Kidney glomerular epithelial cell (primary cell): Measurements from ENCODE around the gene DEFB114.
"Not testable (repeated sequence)": the region's sequence is repeated elsewhere in the genome, so short reads cannot be mapped to it uniquely, and the experiment has no call there.

ENCODE experiments used
- DNase-seq: peaks from one replicate; lab custom pipeline; 2025; lab: John Stamatoyannopoulos, UW

DEFB114 gene, protein sequence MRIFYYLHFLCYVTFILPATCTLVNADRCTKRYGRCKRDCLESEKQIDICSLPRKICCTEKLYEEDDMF

DNA sequence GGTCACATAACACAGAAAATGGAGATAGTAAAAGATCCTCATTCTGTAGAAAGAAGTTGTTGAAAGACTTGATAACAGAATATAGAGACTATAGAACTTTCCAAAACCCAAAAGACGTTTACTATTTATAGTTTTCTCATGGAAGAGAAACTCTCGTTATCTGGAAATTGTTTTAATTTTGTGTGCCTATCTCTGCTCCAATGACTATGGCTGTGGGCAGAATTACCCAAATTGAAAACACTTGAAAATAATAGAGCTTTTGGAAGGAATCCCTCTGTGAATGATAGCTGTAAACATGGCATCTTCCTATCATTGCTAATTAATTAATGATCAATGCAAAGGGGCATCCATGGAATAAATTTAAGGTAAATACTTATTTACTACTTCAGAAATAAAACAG lies at the start of gene DEFB114:
Gene DEFB114 (minus strand): TSS at position 101 of the 400 bp plus-strand sequence. CDS start 59 bp downstream, at position 42.
- no peak for DNase-seq

DNA sequence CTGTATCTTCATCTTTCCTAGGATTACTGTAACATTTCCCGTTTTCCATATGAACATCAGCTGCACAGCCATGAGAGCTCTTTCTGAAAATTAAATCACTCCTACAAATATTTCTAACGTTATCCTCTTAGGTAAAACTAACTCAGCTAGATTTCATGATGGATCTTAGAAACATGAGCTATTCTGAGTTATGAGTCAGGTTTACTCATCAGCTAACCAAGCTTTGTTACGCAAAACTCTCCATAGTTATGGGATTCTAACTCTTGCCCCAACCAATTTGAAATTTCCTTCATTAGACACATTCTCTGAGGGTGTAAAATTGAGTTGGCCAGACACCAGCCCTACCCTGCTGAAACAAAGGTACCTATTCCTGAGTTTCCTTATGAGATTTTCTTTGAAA lies 43.9 kb upstream of the DEFB114 start:
- no peak for DNase-seq

DNA sequence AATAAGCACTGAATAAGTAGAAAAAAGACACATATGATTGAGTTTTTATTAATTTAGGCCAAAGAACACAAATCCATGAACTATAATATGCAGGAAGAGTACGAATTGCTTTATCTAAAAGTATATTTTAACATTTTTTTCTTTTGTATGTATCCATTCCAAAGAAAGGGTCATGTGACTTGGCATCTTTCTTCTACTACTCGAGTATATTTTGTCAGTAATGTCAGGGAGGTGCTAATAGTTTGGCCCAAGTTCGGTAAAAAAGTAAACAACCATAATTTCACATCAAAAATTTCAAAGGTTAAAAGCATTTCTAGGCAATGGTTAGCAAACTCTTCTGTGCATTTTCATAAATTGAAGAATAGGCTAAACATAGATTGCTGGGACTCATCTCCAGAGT lies 39.2 kb upstream of the DEFB114 start:
- no peak for DNase-seq

DNA sequence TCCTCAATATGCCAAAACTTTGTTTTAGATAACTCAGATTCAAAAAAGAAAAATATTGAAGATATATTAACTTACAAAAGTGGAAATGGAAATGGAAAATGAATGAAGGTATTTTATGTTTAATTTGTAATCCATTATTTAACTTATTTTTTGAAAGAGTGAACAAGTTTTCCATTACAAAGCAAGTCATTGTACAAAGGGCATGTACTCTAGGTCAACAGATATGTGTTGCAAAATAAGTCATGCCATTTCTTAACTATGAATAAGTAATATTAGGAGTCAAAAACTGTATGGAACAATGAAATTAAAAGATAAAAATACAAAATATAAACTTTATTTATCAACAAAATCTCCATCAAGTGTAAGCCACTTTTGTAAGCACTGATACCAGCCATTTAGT lies 31.3 kb upstream of the DEFB114 start:
- no peak for DNase-seq

DNA sequence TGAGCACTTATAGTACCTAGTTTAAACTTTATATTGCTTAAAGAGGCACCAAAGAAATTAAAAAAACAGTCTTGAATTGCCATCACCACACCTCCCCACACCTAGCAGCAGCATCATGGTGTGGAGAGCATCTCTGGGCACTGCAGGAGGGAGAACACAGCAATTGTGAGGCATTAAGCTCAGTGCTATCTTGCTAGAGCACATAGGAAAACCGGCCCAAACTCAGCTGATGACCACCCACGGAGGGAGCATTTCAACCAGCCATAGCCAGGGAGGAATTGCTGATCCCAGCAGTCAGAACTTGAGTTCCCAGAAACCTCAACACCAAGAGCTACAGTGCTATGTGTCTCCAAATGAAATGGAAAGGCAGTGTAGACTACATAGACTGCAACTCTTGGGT lies 24.9 kb upstream of the DEFB114 start:
- DNase-seq = no peak

DNA sequence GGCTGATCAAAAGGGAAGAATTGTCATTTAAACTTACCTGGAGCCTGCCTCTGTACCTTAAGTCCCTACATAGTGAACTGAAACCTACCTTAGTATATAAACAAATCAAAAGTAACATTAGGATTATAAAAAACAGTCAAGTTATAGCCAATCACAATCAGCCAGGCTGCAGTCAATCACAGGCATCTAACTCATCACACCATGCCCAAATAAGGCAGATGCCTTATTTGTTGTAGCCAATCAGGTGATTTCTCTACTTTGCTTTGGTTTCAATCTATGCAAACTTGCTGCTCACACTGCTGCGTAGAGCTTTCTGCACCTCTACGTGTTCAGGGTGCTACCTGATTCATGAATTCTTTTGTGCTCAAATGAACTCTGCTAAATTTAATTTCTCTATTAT lies 23.8 kb upstream of the DEFB114 start:
- DNase-seq = no peak

DNA sequence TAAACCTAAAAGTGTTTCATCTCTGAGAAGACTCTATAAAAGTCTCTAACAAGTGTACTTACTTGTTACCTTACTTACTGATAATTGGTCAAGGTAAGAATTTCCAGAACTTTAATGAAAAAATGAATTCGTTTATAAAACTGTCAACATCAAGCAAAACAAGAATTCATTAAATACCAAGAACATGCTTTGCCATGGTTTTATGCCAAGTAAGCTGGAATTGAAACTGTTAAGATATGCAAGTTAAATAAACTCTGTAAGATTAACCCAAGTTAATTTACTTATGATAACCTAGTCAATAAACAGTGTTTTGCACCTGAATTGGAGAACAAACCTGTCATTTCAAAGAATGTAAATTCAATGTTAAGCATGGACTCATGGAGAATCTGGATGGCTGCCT lies 22.6 kb upstream of the DEFB114 start:
- DNase-seq = no peak

DNA sequence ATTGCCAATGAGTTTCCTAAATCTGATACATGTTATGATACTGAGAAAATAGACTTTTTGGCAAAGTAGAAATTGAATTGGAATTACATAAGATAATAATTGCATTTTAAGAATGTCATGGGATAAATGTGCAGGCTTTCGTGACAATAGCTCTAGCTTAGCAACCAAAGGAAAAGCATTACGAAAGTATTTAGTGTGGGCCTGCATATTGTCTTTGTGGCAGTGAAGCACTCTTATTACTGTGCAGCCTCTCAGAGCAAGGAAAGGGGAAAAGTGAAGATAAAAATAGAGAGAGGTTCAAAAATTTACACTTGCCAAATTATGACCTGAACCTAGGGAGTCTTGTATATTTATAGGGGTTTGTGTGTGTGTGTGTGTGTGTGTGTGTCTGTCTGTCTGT lies 18.1 kb upstream of the DEFB114 start:
- DNase-seq = no peak

DNA sequence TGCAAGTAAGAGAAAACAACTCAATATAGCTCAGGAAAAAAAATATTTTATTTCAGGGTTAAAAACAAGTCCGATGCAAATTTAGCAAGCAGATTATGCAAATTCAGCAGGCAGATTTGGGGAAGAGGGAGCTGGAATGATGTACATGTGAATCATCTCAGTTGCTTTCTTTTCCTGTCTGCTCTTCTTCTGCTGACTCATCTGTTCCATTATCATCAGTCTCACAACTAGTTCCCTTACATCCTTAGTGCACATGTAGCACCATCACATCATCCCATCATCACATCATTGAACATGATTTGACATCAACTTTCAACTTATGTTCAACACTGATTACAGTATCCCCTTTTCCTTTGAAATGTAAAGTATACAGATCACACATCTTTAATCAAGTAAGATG lies 16.9 kb upstream of the DEFB114 start:
- DNase-seq = no peak

DNA sequence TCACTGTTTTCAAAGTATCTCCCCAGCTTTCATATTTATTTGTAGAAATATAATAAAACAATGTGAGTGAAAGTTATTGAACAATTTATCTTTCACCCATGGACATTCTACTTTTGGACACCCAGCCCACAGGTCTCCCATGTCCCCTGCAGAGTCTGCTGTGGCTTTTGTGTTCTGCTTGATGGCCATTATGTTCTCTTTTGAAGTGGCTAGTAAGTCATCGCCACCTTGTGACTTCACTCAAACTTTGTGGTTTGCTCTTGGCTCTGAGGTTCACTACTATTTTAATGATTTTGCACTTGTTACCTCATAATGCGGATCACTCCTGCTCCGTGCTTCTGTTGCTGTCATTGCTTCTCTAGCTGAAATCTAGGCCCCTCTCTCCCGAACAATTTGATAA lies 15.6 kb upstream of the DEFB114 start:
- no peak for DNase-seq

DNA sequence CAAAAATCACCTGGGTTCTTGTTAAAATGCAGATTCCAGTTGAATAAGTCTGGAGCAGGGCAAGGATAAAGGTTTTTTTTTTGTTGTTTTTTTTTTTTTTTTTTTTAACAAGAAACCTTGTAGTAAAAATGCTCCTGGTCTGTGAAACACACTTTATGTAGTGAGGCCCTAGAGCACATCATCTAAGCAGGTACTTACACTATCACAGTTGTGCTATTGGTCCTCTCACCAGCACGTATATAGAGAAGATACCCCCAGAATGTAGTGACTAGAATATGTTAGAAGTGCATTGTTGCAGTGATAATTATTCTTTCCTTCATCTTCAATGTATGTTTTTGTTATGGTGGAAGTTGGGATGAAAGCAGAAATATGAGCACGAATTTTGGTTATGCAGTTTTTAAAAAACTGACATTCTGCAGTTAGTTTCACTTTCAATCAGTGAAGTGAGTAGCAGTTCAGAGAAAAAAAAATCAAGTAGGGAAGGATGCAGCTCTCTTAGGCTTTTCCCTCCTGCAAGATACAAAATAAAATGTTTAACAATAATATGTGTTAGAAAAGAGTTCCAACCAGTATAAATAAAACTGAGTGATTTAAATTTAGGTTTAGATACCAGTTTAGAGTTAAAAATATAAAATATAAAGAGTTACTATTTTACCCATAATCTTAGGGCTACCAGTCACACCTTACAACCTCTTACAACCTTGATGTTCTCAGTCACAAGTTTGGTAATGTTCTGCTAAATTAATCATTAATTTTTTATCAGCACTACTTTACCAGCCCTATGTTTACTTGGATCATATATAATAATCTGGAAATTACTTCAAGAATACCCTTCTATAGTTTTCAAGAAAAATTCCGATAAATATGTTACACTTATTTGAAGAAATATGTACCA lies 14.6 kb upstream of the DEFB114 start:
- DNase-seq = no peak

DNA sequence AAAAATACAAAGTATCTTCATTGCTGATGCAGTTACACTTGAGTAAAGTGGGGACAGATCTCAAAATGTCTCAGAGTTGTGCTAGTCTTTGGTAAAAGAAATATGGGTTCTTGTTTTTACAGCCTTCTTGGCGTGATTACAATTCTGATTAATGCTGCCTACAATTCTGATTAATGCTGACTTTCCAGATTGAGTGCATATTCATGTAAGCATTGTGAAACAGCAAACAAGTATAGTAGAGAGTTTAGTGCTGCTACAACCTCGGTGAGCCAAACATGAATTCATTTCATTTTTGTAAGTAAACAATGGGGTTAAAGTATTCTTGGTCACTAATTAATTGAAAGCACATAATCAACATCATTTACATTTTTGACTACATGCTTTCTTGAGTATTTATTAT lies 5.6 kb upstream of the DEFB114 start, which contains the start of gene DEFB113:
Gene DEFB113 (minus strand): TSS at position 21 of the 400 bp plus-strand sequence. CDS start 0 bp downstream, at position 21.
- DNase-seq = no peak

DNA sequence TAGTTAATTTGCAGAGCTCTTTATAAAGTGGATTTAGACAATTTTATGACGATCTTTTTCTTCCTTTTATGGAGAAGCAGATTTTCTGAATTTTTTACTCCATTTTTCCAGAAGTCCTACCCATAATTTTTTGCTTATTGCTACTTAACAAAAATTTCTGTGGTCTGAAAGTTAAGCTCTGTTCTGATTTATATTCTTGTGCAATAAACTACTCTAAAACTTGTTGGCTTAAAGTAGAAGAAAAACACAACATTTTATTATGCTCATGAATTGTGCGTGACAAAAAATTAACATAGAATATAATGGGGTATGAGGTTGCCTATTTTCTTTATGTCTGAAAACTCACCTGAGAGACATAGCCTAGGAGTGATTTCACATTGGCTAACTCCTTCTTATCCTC lies 2.9 kb upstream of the DEFB114 start:
- no peak for DNase-seq

DNA sequence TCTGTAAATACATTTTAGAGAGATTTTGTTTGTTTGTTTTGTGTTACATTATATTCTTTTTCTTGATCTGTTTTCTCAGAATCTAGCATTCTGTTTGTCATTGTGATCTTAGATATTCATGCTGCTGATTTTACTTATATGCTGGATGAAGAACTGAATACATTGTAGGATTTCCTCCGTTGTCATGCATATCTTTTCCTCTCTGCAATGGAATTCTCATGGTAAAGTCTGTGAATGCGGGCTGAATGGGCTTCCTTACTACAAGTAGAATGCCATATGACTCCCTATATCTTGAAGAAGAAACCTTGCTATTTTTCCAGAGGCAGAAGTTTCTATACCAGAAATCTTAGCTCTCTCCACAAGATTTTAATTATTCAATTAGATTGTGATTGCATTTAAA lies 2.4 kb upstream of the DEFB114 start:
- no peak for DNase-seq

DNA sequence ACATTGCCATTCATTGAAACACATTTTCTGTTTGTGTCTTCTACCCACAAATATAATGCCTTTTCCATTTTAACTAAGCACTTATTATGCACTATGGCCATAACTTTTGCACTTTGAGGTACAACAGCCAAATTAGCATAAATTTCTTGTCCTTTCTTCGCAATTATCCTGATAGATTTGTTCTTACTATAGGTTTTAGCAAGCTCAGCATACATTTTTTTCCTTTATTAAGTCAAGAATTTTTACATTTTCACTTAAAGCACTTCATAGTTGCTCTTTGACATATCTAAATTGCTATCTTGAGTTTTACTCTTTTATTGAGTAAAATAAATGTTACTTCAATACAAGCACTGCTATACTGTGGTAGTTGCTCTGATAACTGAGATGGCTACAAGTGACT lies 5.8 kb downstream of the DEFB114 start:
- DNase-seq = no peak

DNA sequence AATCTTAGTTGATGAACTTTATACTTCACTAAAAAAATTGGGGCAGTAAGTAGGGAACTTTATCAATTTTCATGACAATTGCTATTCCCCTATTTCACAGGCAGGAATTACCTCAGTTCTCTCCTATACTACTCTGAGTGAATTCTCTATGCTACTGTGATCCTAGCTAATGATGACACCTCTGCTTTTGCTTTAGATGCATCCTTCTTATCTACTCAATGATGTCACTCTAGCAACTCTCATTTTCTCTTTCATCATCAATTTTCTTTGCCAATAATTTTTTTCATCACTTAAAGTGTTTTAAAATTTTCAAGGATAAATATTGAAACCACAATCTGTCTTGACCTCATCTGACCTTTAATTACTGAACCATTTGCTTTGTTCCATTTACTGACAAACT lies 8.1 kb downstream of the DEFB114 start:
- DNase-seq = no peak

DNA sequence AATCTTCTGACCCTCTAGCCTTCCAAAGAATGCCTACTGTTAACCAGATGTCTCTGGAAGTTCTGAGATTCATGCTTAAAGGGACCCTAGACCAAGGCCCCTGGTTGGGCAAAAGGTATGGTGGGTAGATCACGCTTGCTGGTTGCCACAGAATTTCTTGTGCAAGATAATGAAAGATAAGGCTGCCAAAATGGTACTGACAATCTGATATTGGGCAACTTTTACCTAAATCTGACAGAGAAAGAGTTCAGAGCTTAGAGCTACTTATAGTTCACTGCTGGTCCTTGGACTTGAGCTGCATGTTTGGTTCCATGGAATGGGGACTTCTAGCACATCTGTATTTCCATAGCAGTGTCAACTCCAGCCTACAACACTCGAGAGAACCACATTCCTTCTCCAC lies 12.0 kb downstream of the DEFB114 start:
- DNase-seq = no peak

DNA sequence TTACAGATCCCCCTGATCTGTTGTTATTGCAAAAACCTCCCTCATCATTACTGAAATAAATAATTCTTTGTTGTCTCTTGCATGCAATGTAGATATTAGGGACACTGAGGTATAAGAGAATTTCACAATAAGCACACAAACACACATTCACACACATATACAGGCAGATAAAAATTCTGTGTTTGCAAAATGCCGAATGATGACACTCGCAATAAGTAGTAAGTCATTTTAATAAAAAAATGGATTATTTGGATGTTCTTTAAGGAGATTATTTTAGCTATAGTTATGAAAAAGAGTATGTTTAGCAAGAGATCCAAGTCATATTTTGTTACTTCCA lies 13.6 kb downstream of the DEFB114 start:
- DNase-seq = no peak

DNA sequence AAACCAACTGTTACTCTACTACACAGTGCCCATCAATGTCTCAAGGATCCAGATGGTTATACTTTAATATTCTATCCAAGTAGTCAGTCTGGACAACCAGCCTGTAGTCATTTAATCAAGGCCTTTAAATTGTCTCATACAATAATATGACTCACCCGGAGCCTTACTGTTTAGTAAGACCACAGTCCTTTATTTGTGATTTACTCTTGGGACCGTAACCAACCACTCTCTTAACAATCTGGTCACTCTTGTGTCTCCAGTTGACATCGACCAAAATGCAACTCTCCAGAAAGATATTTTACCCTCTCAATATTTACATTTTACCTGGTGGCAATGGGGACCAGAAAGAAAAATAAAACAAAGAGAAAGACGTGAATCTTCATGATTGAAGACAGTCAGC lies 14.9 kb downstream of the DEFB114 start:
- DNase-seq = no peak

DNA sequence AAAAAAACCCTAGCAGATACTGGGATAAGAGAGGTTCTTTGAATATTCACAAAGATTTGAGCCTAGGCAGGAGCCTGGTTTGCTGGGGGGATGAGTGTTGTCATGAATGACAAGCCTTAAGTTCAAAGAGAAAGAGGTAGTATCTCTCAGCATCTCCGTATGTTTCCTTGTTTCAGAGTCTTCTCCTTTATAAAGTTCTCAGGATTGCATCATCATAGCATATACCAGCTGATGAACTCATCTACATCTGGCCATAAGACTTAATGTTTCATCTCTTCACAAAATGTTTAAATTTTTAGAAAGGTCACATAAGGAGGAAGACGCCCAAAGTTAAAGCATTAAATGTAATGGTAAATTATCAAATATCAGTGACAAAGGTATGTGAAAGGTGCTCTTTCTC lies 17.1 kb downstream of the DEFB114 start:
- no peak for DNase-seq

DNA sequence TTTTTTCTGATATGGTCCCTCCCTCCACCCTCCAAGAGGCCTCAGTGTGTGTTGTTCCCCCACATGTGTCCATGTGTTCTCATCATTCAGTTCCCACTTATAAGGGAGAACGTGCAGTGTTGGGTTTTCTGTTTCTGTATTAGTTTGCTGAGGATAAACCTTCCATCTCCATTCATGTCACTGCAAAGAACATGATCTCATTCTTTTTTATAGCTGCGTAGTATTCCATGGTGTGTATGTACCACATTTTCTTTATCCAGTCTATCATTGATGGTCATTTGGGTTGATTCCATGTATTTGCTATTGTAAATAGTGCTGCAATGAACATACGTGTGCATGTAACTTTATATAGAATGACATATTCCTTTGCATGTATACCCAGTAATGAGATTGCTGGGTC lies 19.9 kb downstream of the DEFB114 start:
- not testable (repeated sequence) for DNase-seq

DNA sequence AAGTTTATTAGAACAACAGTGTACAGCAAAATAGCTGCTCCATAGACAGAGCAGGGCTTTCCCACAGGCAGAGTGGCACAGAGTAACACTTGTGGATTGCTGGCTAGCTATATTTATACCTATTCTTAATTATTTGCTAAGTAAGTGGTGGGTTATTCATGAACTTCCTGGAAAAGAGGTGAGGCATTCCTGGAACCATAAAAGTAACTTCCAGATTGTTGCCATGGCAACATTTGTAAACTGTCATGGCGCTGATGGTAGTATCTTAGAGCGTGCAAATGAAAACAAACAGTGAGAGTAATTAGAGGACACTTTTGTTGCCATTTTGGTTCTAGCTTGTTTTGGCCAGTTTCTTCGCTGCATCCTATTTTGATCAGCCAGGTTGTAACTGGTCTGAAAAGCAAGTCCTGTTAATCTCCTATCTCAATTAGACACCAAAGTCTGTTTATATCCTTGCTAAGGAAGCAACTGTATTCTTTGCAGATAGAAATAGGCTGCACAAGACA lies 23.9 kb downstream of the DEFB114 start:
- no peak for DNase-seq

DNA sequence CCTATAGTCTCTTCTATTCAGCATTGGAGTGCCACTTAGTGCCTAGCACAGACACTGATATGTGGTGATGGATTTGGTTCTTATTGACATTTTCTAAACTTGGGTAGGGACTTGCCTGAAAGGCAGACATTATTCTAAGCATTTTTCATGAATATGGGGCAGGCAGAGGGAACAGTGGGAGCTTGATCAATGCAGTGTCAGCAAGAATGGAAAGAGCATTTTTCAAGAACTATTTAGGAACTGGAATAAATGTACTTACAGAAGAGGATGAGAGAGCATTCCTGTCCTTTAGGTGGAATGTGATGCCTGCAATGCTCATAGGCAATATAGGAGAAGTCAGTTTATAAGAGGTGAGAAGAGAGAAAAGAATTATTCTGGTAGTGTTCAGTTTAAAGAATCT lies 26.2 kb downstream of the DEFB114 start:
- no peak for DNase-seq

DNA sequence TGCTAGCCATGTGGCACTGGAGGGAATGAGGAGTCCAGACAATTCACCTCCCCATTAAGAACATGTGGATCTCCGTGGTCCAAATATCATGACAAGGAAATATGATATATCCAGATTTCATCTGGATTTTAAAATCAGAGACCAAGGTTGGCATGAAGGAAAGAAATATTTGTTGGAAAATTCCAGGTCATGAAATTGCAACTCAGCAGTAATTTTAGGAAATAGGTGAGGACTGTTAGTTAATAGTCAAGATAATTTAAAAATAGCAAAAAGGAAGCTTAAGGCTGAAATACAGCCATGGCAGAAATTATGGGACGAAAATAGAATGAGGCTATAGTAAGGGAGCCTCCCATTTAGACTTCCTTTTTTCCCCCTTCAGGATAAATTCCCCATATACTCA lies 26.9 kb downstream of the DEFB114 start:
- no peak for DNase-seq
